Keratinocyte (primary cell): ENCODE measurements around the gene VAC14.

Source experiments
- EZH2 ChIP-seq: IDR thresholded peaks from one replicate; pipeline ENCODE4 v1.6.1; 2012; ENCODE audit warnings: inconsistent platforms, mild to moderate bottlenecking, low read length, moderate library complexity
- TF ChIP-seq, protein P1 (sequence below), 3 experiments: IDR thresholded peaks in 1 of 3; conservative IDR thresholded peaks in 1 of 3; optimal IDR thresholded peaks in 1 of 3; 2 replicates in 2 of 3; 3 replicates in 1 of 3; pipeline versions ENCODE3 to v1.5.1; 2011; ENCODE audit warnings: low read length in 3 of 3, mild to moderate bottlenecking in 3 of 3, moderate library complexity in 2 of 3, control low read depth in 1 of 3, inconsistent platforms in 1 of 3; ENCODE audit not compliant: insufficient read depth in 2 of 3; ENCODE audit errors: extremely low read depth in 1 of 3

DNA sequence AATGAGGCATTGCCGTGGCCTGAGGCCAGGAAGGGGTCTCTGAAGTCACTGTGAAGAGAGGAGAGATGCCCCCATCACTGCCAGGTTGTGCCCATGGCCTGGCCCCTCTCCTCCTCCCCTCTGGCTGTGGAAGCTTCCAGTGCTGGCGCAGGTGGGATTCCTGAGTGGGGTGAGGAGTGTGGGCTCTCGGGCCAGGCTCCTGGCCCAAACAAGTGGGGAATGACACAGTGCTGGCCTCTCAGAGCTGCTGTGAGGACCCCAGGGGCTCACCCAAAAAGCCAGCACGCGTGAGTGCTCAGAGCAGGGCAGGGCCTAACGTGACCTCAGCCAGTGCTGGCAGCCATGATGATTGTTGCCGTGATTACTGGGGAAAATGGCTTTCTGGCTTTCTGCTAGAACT lies 61.6 kb downstream of the VAC14 start:
- TF ChIP-seq EZH2 = no peak
- TF ChIP-seq, protein P1, sequence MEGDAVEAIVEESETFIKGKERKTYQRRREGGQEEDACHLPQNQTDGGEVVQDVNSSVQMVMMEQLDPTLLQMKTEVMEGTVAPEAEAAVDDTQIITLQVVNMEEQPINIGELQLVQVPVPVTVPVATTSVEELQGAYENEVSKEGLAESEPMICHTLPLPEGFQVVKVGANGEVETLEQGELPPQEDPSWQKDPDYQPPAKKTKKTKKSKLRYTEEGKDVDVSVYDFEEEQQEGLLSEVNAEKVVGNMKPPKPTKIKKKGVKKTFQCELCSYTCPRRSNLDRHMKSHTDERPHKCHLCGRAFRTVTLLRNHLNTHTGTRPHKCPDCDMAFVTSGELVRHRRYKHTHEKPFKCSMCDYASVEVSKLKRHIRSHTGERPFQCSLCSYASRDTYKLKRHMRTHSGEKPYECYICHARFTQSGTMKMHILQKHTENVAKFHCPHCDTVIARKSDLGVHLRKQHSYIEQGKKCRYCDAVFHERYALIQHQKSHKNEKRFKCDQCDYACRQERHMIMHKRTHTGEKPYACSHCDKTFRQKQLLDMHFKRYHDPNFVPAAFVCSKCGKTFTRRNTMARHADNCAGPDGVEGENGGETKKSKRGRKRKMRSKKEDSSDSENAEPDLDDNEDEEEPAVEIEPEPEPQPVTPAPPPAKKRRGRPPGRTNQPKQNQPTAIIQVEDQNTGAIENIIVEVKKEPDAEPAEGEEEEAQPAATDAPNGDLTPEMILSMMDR (optimal IDR thresholded peaks at IDR 0.05 in 1 of 3, IDR thresholded peaks at IDR 0.05 in 1 of 3, conservative IDR thresholded peaks at IDR 0.05 in 1 of 3; ENCODE audit: extremely low read depth in 1 of 3, insufficient read depth in 2 of 3, low read length in 3 of 3) = no peak
